ENCODE data around the gene HOXA11.

HOXA11 gene

GRCh38 chr7:27133409-27134231 lies 51.4 kb downstream of the HOXA11 start:
- no peak for DNase-seq (ENCODE audit: low spot score)

GRCh38 chr7:27132978-27133377 lies 52.1 kb downstream of the HOXA11 start:
- no peak for DNase-seq (ENCODE audit: low spot score)

- DNase-seq (ENCODE audit: low spot score) = no peak
Observed at GRCh38 chr7:27132214-27132613, 52.8 kb downstream of the HOXA11 start.

- no peak for DNase-seq (ENCODE audit: low spot score)
Observed at GRCh38 chr7:27131390-27131819, 53.6 kb downstream of the HOXA11 start.

Measured in GM03348 (cell line).